Thoracic aorta (tissue), 2 donors: ENCODE measurements around the gene IL6R. TPM values are rescaled to one million over a fixed set of nuclear protein-coding genes. Genes with fewer than 3 reads are reported as not detected.
"Not testable (repeated sequence)": the region's sequence is repeated elsewhere in the genome, so short reads cannot be mapped to it uniquely, and the experiment has no call there.

Source experiments
- ATAC-seq: fragments of 150-250 bp; one replicate; pipeline ENCODE4 v1.8.0; 2017; ENCODE audit warnings: low read depth; ENCODE audit not compliant: insufficient number of reproducible peaks, low FRiP score
- DNase-seq: peaks from one replicate; pipeline ENCODE4 v3.0.0-alpha.2; 2020; ENCODE audit warnings: low spot score
- H3K27ac ChIP-seq, 2 donors: fragments of 200-600 bp; sonication (generic); 1 replicate in 1 of 2; 2 replicates in 1 of 2; pipeline ENCODE4 v1.5.1; 2016; ENCODE audit warnings: mild to moderate bottlenecking in 2 of 2, moderate library complexity in 2 of 2
- H3K27me3 ChIP-seq: fragments of 200-600 bp; sonication (generic); replicated peaks from 2 replicates; pipeline ENCODE4 v1.6.0; 2016; ENCODE audit warnings: mild to moderate bottlenecking; ENCODE audit not compliant: insufficient read depth
- H3K36me3 ChIP-seq: fragments of 200-600 bp; sonication (generic); one replicate; pipeline ENCODE4 v1.5.1; 2016
- H3K4me1 ChIP-seq, 2 donors: fragments of 200-600 bp; sonication (generic); 1 replicate in 1 of 2; 2 replicates in 1 of 2; pipeline versions ENCODE4 v1.5.1 to v1.6.0; 2016; ENCODE audit warnings: low read depth in 2 of 2, mild to moderate bottlenecking in 1 of 2; ENCODE audit not compliant: control insufficient read depth in 1 of 2
- H3K4me3 ChIP-seq: fragments of 200-600 bp; sonication (generic); 2 replicates; pipeline ENCODE4 v1.5.1; 2016; ENCODE audit warnings: mild to moderate bottlenecking
- H3K9me3 ChIP-seq: fragments of 200-600 bp; sonication (generic); 2 replicates; pipeline ENCODE4 v1.5.1; 2016
- total RNA-seq, 2 donors: library from RNA; depleted of rRNA; stranded (reverse); fragments of >200 nt; gene quantifications; one replicate each; pipeline versions ENCODE4 v1.1.0 to v1.2.3, GENCODE V29; 2016
- TF ChIP-seq, protein P1 (sequence below): fragments of 200-600 bp; sonication (generic); IDR thresholded peaks from one replicate; pipeline ENCODE4 v1.5.1; 2019; ENCODE audit warnings: antibody characterized with exemption

IL6R gene
- total RNA-seq, 2 donors from 2014 or later = 25.8 to 48.3 TPM

GRCh38 chr1:154479764-154480421, 74.8 kb downstream of the IL6R start:
- H3K4me3 ChIP-seq = no peak overlapping the region
- H3K27me3 ChIP-seq = no peaks in the 10 kb centered on the region
- no peak for DNase-seq
- H3K4me1 ChIP-seq = no peaks in the 10 kb centered on the region
- H3K36me3 ChIP-seq = no peaks in the 10 kb centered on the region
- H3K9me3 ChIP-seq = no peaks in the 10 kb centered on the region
- TF ChIP-seq, protein P1, sequence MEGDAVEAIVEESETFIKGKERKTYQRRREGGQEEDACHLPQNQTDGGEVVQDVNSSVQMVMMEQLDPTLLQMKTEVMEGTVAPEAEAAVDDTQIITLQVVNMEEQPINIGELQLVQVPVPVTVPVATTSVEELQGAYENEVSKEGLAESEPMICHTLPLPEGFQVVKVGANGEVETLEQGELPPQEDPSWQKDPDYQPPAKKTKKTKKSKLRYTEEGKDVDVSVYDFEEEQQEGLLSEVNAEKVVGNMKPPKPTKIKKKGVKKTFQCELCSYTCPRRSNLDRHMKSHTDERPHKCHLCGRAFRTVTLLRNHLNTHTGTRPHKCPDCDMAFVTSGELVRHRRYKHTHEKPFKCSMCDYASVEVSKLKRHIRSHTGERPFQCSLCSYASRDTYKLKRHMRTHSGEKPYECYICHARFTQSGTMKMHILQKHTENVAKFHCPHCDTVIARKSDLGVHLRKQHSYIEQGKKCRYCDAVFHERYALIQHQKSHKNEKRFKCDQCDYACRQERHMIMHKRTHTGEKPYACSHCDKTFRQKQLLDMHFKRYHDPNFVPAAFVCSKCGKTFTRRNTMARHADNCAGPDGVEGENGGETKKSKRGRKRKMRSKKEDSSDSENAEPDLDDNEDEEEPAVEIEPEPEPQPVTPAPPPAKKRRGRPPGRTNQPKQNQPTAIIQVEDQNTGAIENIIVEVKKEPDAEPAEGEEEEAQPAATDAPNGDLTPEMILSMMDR = peak; percentile 84
- peak; percentile 83 for ATAC-seq
- H3K27ac ChIP-seq = no peak overlapping the region

DNA sequence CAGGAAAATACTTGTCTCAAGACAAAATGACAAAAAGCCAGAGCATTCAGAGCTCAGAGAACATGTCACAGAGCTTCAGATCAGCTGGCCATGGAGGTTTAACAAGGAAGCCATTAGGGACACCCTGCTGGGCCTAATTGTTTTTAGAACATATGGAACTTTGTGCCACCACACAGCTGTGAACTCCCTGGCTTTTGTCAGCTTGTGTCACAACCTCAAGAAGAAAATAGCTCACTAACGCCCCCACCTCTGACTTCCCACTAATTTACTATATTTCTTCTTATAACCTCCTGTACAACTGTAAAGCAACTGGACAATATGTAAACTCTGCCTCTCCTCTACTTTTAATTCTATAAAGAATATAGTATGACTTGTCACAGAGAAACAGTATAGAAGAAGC, 75.9 kb downstream of the IL6R start:
- H3K36me3 ChIP-seq = no peaks in the 10 kb centered on the region
- DNase-seq = no peak
- H3K9me3 ChIP-seq = no peaks in the 10 kb centered on the region
- H3K27ac ChIP-seq = no peak overlapping the region
- TF ChIP-seq, protein P1 = no peak
- no peaks in the 10 kb centered on the region for H3K4me1 ChIP-seq
- no peak overlapping the region for H3K4me3 ChIP-seq
- no peak for ATAC-seq
- no peaks in the 10 kb centered on the region for H3K27me3 ChIP-seq

DNA sequence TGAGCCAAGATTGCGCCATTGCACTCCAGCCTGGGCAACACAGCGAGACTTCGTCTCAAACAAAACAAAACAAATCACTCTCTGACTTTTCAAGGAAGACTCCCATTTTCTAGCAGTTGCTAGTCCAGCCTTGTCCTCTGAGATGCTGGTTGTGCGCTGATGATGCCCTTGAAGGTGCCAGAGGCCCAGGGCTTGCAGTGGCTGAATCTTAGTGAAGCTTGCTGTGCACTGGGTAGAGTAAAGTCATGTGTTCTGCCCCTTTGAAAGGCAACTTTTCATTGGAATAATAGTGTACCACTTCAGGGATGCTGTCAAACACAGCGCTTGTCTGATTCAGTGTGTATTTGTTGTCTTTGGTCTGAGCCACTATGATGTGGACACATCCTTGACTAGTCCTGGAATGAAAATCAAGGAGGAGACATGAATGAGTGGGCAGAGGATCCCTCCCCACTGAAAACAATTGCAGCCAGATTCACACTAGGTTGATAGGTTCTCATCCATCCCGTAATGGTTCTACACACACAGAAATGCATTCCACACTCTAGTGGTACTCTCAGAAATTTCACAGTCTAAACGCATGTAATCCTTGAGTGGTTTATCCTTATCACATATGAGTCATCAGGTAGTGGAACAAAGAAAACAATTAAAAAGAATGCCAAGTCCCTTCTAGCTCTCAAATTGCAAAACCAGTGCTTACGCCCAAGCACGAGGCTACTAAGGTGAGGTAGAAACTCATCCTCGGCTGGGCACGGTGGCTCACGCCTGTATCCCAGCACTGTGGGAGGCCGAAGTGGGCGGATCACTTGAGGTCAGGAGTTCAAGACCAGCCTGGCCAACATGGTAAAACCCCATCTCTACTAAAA, 79.0 kb downstream of the IL6R start:
- ATAC-seq = no peak
- no peak overlapping the region for H3K4me3 ChIP-seq
- H3K36me3 ChIP-seq = no peaks in the 10 kb centered on the region
- TF ChIP-seq, protein P1 = no peak
- no peaks in the 10 kb centered on the region for H3K4me1 ChIP-seq
- H3K9me3 ChIP-seq = no peaks in the 10 kb centered on the region
- H3K27me3 ChIP-seq = no peaks in the 10 kb centered on the region
- no peak overlapping the region for H3K27ac ChIP-seq
- DNase-seq = no peak

- Histone ChIP-seq H3K36me3 (no peaks in the 10 kb centered on the region), H3K4me3 (no peak overlapping the region), H3K9me3 (no peaks in the 10 kb centered on the region), H3K27me3 (no peaks in the 10 kb centered on the region), H3K4me1 (no peaks in the 10 kb centered on the region), H3K27ac (no peak overlapping the region)
- TF ChIP-seq, protein P1 = no peak
- DNase-seq (no peak), ATAC-seq (no peak)
Measured at GRCh38 chr1:154485106-154485505, 80.0 kb downstream of the IL6R start.

DNA sequence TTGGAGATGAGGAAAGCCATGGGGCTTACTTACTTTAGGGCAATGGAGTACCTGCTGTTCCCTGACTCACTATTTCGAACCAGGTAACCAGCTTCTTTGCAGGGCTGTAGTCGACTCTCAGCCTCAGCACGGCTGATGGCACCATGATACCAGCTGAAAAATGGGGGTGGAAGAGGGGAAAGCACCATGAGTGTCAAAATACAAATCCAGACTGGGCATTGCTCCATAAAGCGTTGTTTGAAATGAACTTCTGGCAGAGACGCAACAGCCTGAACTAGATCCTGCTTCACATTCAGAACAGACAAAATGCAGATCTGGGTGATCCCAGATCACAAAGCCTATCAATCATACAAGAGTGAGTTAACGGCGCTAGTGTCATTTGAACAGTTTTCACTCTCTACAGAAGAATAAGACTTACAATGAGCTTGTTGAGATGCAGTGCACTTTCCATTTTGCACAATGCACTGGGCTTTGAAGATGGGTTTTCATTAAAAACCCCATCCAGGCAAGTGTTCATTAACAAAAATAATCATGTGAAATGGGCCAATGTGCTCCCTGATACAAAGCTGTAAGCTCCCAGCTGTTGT, 80.9 kb downstream of the IL6R start:
- TF ChIP-seq, protein P1 = no peak
- Histone ChIP-seq H3K36me3 (no peaks in the 10 kb centered on the region), H3K9me3 (no peaks in the 10 kb centered on the region), H3K4me1 (no peaks in the 10 kb centered on the region), H3K27ac (no peak overlapping the region), H3K4me3 (no peak overlapping the region), H3K27me3 (no peaks in the 10 kb centered on the region)
- DNase-seq = no peak
- no peak for ATAC-seq

GRCh38 chr1:154486756-154487155, 81.6 kb downstream of the IL6R start:
- not testable (repeated sequence) for H3K9me3 ChIP-seq, H3K27ac ChIP-seq, H3K4me3 ChIP-seq, ATAC-seq, H3K4me1 ChIP-seq, H3K36me3 ChIP-seq, DNase-seq, H3K27me3 ChIP-seq
